Stimulated activated CD8-positive, alpha-beta memory T cell treated with anti-CD3 and anti-CD28 coated beads, Interleukin-15, amount 100 ng/mL, for 4 hours (primary cell): ENCODE data around the gene WARS2.
"Not testable (repeated sequence)": the region's sequence is repeated elsewhere in the genome, so short reads cannot be mapped to it uniquely, and the experiment has no call there.

Source experiments
- DNase-seq, 2 donors: peaks; one replicate each; pipeline ENCODE4 v3.0.0-alpha.2; 2020; ENCODE audit warnings: low read depth in 2 of 2

The WARS2 gene

DNA sequence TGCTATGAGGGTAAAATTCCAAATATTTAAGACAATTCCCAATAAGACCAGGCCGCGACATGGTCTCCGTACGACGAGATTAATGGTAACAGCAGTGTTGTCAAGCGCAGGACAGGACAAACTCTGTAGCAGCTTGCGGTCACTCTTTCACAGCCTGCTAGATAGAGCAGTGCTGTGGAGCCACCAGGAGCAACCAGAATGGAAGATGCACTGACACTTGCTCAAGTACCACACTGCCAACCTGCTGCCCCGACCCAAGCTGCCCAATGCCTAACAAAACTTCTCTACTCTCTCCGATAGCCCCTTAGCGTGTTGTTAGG, 636 bp downstream of the WARS2 start:
- peak in 1 of 2 donors; percentile 3 for DNase-seq

DNA sequence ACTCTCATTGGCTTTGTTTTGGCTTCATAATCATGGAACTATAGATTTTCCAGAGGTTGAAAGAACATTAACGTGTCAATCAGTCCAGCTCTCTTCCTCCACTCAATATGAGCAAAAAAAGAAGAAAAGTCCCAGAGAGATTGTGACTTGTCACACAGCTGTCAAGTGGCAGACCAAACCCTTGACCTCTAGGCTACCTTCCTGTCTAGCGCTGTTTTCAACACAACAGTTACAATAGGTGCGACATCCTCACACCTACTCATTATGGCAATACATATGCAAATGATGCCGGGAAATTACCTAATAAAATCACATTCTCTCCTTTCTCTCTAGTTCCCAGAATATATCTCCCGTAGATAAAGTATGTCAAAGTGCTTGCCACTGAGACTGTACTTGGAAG, 1.1 kb downstream of the WARS2 start:
- DNase-seq: peak in 1 of 2 donors; percentile 24

DNA sequence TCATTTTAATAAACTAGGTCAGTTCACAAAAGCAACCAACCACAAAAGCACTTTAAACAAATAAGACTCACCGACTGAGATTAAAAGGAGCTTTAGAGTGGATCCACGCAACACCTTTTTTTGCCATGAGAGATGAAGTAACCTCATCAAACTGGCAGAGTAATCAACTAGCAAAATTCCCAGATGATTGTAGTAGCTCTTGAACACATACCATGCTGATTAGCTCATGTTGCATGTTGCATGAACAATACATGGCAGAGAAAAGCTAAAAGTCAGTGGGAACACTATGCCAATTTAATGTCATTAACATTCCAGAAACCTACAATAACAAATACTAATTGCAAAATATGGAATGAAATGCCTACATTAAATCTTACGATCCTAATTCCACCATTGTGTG, 4.1 kb downstream of the WARS2 start:
- DNase-seq: no peak

DNA sequence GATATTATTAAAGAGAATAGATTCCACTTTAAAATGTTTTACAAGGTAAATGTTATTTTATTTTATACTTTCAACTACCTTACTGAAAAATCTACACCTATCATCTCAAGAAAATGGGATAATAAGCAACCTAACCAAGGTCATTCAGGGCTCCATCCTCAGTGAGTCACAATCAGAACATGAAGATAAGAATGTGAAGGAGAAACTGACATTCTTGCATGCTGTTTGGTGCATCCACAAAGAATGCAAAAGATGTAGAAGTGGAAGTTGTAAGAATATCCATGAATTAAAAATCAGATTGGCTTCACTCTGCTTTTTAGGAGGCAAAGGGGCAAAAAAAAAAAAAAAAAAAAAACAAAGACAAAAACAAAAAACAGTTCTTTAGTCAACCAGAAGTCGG, 6.5 kb downstream of the WARS2 start:
- DNase-seq: no peak

DNA sequence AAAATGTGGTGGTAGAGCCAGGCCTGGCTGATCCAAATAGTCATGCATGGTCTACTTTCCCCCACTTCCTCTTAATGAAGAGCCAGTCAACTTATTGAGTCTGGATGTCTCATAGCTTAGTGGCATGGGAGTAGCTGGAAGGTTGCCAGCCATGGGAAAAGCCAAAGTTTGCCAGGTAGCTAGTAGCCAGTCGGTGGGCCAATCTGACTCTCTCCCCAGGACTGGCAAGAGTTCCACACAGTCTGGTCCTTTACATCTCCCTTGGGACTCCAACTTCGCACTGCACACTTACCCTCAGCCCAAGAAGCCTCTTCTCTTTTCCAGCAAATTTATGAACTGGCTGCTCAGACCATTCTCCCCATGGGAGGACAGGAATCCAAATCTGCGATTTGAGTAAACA, 8.3 kb downstream of the WARS2 start:
- DNase-seq: no peak

- no peak for DNase-seq
Observed at GRCh38 chr1:119125874-119126273, 14.6 kb downstream of the WARS2 start.

DNA sequence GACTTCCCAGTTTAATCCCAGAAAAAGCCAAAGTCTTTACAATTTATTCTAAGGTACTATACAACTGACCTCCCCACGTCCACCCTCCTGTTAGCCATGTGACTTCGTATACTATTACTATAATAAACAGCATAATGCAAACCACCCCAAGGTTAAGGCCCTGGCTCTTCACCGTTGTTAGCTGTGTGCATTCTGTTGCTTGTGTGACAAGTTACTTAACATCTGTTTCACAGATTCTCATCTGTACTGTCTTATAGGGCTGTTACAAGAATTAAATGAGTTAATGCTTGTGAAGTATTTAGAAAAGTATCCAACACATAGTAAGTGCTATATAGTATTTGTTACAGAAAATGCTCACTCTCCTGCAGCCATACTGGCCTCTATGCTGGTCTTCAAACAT, 15.7 kb downstream of the WARS2 start:
- no peak for DNase-seq

GRCh38 chr1:119121872-119122271, 18.6 kb downstream of the WARS2 start:
- DNase-seq: not testable (repeated sequence)

DNA sequence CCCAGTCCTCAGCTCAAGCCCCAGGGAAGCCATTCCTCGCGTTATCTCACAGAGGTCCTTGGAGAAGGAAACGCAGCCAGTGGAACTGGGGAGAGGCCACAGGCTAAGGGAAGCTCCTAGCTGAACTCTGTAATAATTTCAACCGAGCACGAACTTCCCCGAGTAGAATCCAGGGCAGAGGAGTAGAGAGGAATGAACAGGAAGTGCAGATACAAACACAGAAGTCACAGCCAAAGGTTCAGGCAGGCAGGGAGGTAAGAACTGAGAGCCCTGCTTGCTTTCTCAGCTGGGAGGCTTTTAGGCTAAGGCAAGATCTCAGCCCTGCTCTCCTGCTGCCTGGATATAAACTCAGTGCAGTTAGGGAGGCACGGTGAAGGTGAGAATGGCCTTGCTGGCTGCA, 23.7 kb downstream of the WARS2 start:
- no peak for DNase-seq

GRCh38 chr1:119115736-119116135, 24.7 kb downstream of the WARS2 start:
- DNase-seq: no peak

- no peak for DNase-seq
Observed at GRCh38 chr1:119115311-119115710, 25.1 kb downstream of the WARS2 start.

- no peak for DNase-seq
Observed at GRCh38 chr1:119114786-119115185, 25.7 kb downstream of the WARS2 start.

DNA sequence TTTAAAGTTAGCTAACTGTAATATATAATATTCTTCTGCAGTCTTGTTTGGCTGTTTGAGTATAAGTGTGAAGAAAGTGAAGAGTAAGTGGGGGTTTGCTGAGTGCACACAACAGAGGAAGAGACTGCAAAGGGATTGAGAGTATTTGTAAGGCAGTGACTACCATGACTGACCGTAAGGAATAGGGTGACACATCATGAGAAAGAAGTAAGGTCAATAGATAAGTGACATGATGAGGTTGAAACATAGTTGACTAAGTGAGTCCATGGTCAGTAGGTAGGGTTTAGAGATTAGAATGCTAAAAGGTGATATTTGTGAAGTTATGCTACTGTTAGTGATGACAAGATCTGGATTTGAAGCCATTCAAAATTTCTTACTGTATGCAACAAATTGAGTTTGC, 27.7 kb downstream of the WARS2 start:
- no peak for DNase-seq

GRCh38 chr1:119112244-119112643, 28.2 kb downstream of the WARS2 start:
- no peak for DNase-seq

DNA sequence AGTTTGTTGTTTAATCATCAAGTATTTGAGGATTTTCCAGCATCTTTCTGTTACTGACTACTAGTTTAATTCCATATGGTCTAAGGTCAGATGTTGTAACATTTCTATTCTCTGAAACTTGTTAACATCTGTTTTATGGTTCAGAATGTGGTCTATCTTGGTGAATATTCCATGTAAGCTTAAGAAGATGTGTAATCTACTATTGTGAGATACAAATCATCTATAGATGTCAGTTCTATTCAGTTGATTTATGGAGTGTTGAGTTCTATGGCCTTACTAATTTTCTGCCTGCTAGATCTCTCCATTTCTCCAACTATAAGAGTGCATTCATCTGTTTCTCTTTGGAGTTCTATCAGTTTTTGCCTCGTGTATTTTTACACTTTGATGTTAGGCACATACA, 31.5 kb downstream of the WARS2 start:
- DNase-seq: no peak

- DNase-seq: no peak
Observed at GRCh38 chr1:119103764-119104163, 36.7 kb downstream of the WARS2 start.

DNA sequence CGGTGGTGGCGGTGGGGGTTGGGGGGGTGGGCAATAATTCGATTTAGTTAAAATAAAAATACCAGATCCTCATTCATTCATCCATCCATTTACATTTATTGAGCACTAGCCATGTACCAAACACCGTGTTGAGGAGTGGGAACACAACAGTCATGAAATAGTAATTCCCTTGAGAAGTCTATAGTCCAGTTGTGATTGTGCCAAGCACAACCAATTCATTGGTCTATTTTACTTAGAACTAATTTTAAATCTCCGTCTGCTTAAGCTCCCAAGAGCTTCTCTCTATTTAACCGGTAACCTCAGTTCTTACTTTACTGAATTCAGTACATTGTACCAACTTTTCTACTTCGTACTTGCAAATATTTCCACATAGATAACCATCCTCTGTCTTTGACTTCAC, 38.4 kb downstream of the WARS2 start:
- no peak for DNase-seq

DNA sequence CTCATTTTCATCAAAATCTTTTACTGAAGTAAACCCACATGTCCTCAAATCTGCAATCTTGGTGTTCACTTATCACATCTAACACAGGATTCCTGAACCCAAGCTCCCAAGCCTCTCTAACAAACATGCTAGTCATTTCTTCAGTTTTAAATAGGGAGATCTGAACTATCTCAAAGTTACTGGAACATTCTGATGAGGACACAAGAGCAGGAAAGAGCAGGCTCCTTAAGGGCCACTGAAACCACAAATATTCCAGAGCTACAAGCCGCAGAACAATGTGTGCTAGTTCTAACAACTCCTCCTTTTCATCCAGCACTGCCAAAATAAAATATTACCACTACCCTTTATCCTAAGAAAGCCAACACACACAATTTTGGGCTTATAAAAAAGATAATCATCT, 38.9 kb downstream of the WARS2 start:
- DNase-seq: no peak

GRCh38 chr1:119099775-119100174, 40.7 kb downstream of the WARS2 start:
- DNase-seq: no peak

DNA sequence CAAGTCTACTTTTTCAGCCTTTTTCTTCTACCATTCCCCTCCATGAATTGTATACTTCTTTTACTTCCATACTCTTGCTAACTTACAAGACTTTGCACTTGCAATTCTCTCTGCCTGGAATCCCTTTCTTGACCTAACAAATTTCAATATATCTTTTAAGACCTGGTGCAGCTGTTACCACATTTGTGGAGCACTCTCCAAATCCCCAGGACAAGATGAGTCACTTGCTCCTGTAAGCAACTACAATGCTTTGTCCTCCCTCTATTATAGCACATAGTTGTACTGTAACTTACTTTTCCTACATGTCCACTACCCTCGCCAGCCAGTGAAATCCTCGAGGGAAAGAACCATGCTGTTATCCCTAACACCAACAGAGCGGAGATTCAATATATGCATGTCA, 43.1 kb downstream of the WARS2 start:
- DNase-seq: no peak

- no peak for DNase-seq
Observed at GRCh38 chr1:119093721-119094120, 46.7 kb downstream of the WARS2 start.

DNA sequence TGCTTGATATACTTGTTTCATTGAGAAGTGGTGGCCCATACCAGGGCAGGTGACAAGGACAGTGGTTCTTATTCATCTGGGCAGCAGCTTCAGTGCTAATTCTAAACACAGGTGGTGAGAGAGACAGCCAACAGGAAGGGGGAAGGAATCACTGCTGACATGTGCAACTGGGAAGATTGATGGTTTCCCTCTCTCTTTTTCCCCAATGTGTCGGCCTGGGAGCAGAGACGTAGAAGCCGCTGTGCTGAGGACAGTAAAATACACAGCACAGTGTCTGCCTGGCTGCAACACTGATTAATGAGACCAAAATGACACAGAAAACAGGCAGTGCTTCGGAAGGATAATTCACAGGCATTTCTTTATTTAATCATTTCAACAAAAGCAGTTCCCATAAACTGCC, 48.8 kb downstream of the WARS2 start:
- no peak for DNase-seq

GRCh38 chr1:119090250-119090649, 50.2 kb downstream of the WARS2 start:
- no peak for DNase-seq

DNA sequence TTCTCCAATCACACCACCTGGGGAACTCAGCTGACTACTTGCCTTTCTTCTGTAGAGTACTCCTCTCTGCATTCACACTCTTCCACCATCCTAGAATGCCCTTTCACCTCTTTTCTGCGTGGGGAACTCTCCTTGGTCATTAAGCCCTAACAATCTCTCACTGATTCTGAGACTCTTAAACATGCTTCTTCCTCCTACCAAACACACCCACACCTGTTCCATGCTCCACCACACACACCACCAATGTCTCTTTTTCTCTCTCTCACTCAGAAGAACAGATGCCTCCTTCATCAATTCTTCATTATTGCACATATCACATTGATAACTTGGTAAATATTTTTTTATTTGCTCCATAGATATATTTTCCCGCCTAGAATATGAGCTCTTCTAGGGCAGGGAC, 53.6 kb downstream of the WARS2 start:
- no peak for DNase-seq

GRCh38 chr1:119084798-119085197, 55.7 kb downstream of the WARS2 start:
- no peak for DNase-seq
